ENCODE measurements around the gene VWA5B2. TPM values are rescaled to one million over a fixed set of nuclear protein-coding genes. Genes with fewer than 3 reads are reported as not detected.

Gene VWA5B2
- total and polyA plus RNA-seq, 9 of the 15 experiments (the other 6 are each of a cell fraction or from before 2014, with no cell fraction given), result 0.04 TPM; not detected in 8

DNA sequence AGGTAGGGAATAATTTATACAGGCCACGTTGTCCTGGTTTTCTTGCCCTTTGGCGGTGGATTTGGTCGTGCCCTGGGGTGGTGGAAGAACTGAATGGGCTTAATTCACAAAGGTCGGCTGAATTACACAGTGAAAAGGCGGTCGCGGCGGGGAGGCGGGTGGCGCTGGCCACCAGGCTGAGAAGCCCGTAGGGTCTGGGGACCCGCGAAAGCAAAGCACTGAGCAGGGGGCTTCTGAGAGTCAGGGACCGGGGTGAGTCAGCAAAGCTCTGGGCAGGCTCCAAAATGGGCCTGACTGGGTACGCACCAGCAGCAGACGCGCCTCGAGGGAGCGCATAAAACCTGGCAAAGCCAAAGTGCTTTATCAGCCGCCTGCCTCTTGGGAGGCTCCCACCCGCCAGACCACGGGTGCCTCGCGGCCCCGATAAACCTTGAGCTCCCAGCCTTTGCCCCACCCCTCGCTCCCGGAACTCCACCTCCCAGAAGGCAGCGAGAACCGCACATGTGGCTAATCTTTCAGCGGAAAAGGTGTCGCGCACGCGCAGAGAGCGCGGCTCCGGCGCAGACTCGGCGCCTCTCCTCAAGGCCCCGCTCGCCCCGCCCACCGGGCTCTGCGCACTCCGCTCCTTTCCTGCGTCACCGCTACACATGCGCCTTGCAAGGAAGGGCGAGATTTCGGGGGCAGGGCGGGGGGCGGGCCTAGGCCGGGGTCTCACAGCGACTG is 43.8 kb upstream of the VWA5B2 start (continued):
- peak; percentile 45 to 47; a peak in 3 of 4 replicates for TF ChIP-seq SIX5 (IDR thresholded peaks at IDR 0.05; ENCODE audit: borderline replicate concordance in 1 of 2, insufficient read depth in 1 of 2, low read depth in 1 of 2, low read length in 2 of 2)
- peak; percentile 69; the same call in 1 of the 2 replicates for TF ChIP-seq RAD51 (IDR thresholded peaks at IDR 0.05; ENCODE audit: borderline replicate concordance, low read depth)
- TF ChIP-seq, protein P1, sequence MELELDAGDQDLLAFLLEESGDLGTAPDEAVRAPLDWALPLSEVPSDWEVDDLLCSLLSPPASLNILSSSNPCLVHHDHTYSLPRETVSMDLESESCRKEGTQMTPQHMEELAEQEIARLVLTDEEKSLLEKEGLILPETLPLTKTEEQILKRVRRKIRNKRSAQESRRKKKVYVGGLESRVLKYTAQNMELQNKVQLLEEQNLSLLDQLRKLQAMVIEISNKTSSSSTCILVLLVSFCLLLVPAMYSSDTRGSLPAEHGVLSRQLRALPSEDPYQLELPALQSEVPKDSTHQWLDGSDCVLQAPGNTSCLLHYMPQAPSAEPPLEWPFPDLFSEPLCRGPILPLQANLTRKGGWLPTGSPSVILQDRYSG (tag; conservative IDR thresholded peaks at IDR 0.05; ENCODE audit: low read depth), result peak; percentile 66; the same call in 1 of the 2 replicates
- TF ChIP-seq HDAC8 (tag; IDR thresholded peaks at IDR 0.05), result 0 out of 2 replicates have a peak, but pooled peaks have one; percentile 73
- TF ChIP-seq, protein P2, sequence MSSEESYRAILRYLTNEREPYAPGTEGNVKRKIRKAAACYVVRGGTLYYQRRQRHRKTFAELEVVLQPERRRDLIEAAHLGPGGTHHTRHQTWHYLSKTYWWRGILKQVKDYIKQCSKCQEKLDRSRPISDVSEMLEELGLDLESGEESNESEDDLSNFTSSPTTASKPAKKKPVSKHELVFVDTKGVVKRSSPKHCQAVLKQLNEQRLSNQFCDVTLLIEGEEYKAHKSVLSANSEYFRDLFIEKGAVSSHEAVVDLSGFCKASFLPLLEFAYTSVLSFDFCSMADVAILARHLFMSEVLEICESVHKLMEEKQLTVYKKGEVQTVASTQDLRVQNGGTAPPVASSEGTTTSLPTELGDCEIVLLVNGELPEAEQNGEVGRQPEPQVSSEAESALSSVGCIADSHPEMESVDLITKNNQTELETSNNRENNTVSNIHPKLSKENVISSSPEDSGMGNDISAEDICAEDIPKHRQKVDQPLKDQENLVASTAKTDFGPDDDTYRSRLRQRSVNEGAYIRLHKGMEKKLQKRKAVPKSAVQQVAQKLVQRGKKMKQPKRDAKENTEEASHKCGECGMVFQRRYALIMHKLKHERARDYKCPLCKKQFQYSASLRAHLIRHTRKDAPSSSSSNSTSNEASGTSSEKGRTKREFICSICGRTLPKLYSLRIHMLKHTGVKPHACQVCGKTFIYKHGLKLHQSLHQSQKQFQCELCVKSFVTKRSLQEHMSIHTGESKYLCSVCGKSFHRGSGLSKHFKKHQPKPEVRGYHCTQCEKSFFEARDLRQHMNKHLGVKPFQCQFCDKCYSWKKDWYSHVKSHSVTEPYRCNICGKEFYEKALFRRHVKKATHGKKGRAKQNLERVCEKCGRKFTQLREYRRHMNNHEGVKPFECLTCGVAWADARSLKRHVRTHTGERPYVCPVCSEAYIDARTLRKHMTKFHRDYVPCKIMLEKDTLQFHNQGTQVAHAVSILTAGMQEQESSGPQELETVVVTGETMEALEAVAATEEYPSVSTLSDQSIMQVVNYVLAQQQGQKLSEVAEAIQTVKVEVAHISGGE (CRISPR knock-in tag; IDR thresholded peaks at IDR 0.05), result peak in 1 of 3 experiments; percentile 62; a peak in 1 of 6 replicates
- TF ChIP-seq MYC (IDR thresholded peaks at IDR 0.05; ENCODE audit: low read depth, low read length), result peak; percentile 97
- peak; percentile 79; the same call in 1 of the 2 replicates for TF ChIP-seq MYC (CRISPR knock-in tag; IDR thresholded peaks at IDR 0.05; ENCODE audit: borderline replicate concordance, low read depth)
- TF ChIP-seq RAD21 (CRISPR knock-in tag; conservative IDR thresholded peaks at IDR 0.05 in 1 of 2, IDR thresholded peaks at IDR 0.05 in 1 of 2), result peak in 1 of 2 experiments; percentile 36; a peak in 1 of 4 replicates
- TF ChIP-seq ZNF175 (CRISPR knock-in tag; IDR thresholded peaks at IDR 0.05; ENCODE audit: low read depth), result peak; percentile 88
- TF ChIP-seq KLF16 (IDR thresholded peaks at IDR 0.05), result peak; percentile 69
- TF ChIP-seq, protein P3, sequence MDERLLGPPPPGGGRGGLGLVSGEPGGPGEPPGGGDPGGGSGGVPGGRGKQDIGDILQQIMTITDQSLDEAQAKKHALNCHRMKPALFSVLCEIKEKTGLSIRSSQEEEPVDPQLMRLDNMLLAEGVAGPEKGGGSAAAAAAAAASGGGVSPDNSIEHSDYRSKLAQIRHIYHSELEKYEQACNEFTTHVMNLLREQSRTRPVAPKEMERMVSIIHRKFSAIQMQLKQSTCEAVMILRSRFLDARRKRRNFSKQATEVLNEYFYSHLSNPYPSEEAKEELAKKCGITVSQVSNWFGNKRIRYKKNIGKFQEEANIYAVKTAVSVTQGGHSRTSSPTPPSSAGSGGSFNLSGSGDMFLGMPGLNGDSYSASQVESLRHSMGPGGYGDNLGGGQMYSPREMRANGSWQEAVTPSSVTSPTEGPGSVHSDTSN (CRISPR knock-in tag; IDR thresholded peaks at IDR 0.05; ENCODE audit: low read depth), result no peak
- TF ChIP-seq, protein P3 (tag; conservative IDR thresholded peaks at IDR 0.05; ENCODE audit: low read depth), result 0 out of 2 replicates have a peak, but pooled peaks have one; percentile 27
- TF ChIP-seq BRD9 (IDR thresholded peaks at IDR 0.05; ENCODE audit: low read depth, partially characterized antibody), result no peak
- no peak for TF ChIP-seq RFX5 (IDR thresholded peaks at IDR 0.05; ENCODE audit: low read depth, low read length)
- TF ChIP-seq XRCC5 (IDR thresholded peaks at IDR 0.05; ENCODE audit: low read depth, low read length), result peak; percentile 83; the same call in 1 of the 2 replicates
- TF ChIP-seq ZNF24 (IDR thresholded peaks at IDR 0.05), result peak; percentile 79
- TF ChIP-seq, protein P4, sequence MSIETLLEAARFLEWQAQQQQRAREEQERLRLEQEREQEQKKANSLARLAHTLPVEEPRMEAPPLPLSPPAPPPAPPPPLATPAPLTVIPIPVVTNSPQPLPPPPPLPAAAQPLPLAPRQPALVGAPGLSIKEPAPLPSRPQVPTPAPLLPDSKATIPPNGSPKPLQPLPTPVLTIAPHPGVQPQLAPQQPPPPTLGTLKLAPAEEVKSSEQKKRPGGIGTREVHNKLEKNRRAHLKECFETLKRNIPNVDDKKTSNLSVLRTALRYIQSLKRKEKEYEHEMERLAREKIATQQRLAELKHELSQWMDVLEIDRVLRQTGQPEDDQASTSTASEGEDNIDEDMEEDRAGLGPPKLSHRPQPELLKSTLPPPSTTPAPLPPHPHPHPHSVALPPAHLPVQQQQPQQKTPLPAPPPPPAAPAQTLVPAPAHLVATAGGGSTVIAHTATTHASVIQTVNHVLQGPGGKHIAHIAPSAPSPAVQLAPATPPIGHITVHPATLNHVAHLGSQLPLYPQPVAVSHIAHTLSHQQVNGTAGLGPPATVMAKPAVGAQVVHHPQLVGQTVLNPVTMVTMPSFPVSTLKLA (conservative IDR thresholded peaks at IDR 0.05), result peak; percentile 89 to 95

Data from K562 (cell line).